Panc1 (cell line): ENCODE data around the gene FARS2. TPM values are rescaled to one million over a fixed set of nuclear protein-coding genes. Genes with fewer than 3 reads are reported as not detected.

ENCODE experiments used
- ATAC-seq: fragments of 200-7000 bp; cut with Tn5 transposase; 2 replicates; pipeline ENCODE4 v1.9.1; 2020; ENCODE audit warnings: mild to moderate bottlenecking, moderate library complexity
- BruUV-seq: library from RNA; stranded (reverse); fragments of 400-500 nt; replicated peaks from 2 replicates; lab custom pipeline; 2021; lab: Mats Ljungman, UMichigan
- CTCF ChIA-PET: fragments of 300-600 bp; sonication (Branson Sonifier 250); formaldehyde crosslinking; loops from one replicate; lab custom pipeline; 2022; ENCODE audit warnings: antibody characterized with exemption; lab: Charles Lee
- POLR2A ChIA-PET: fragments of 300-600 bp; sonication (Branson Sonifier 250); formaldehyde crosslinking; loops from one replicate; lab custom pipeline; 2022; ENCODE audit warnings: antibody characterized with exemption; lab: Charles Lee
- DNase-seq: peaks from one replicate; pipeline ENCODE4 v3.0.0-alpha.2; 2010; ENCODE audit warnings: low read depth, low spot score
- H3K27ac ChIP-seq: 2 replicates; pipeline ENCODE4 v1.5.1; 2011; ENCODE audit warnings: mild to moderate bottlenecking, low read length, inconsistent platforms
- H3K27me3 ChIP-seq: fragments of 200-500 bp; sonication (Bioruptor generic); 2 replicates; pipeline ENCODE4 v1.6.0; 2014; ENCODE audit warnings: low read length, inconsistent platforms; ENCODE audit not compliant: control insufficient read depth, insufficient read depth
- H3K36me3 ChIP-seq: fragments of 200-500 bp; sonication (Bioruptor generic); 2 replicates; pipeline ENCODE4 v1.5.1; 2014; ENCODE audit warnings: inconsistent platforms, mild to moderate bottlenecking, low read length, moderate library complexity; ENCODE audit not compliant: control insufficient read depth, insufficient read depth
- H3K4me1 ChIP-seq: 2 replicates; pipeline ENCODE4 v1.5.1; 2011; ENCODE audit warnings: inconsistent platforms, mild to moderate bottlenecking, low read length, moderate library complexity; ENCODE audit not compliant: control insufficient read depth, insufficient read depth
- H3K4me3 ChIP-seq, 2 experiments: 2 replicates each; pipeline ENCODE4 v1.5.1; 2011 to 2012; ENCODE audit warnings: low read depth in 2 of 2, low read length in 2 of 2, mild to moderate bottlenecking in 2 of 2, inconsistent platforms in 1 of 2, moderate library complexity in 1 of 2
- H3K9me3 ChIP-seq: fragments of 200-500 bp; sonication (Bioruptor generic); 2 replicates; pipeline ENCODE4 v1.5.1; 2014; ENCODE audit warnings: low read depth, mild to moderate bottlenecking, inconsistent platforms, low read length, moderate library complexity; ENCODE audit not compliant: control insufficient read depth, insufficient read depth
- CTCF ChIP-seq: fragments of 450-650 bp; IDR thresholded peaks from 2 replicates; pipeline ENCODE4 v1.5.1; 2017; ENCODE audit warnings: mild to moderate bottlenecking
- POLR2AphosphoS5 ChIP-seq: IDR thresholded peaks from 2 replicates; pipeline ENCODE4 v1.6.1; 2012; ENCODE audit warnings: mild to moderate bottlenecking, low read depth, low read length, moderate library complexity
- REST ChIP-seq, 2 experiments: IDR thresholded peaks; 2 replicates each; pipeline ENCODE4 v1.6.1; 2011 to 2012; ENCODE audit warnings: low read depth in 2 of 2, control low read depth in 1 of 2, low read length in 1 of 2, mild to moderate bottlenecking in 1 of 2, moderate library complexity in 1 of 2; ENCODE audit not compliant: insufficient read depth in 1 of 2
- SIN3A ChIP-seq: IDR thresholded peaks from 2 replicates; pipeline ENCODE4 v1.6.1; 2012; ENCODE audit warnings: low read depth, mild to moderate bottlenecking, low read length, moderate library complexity, borderline replicate concordance; ENCODE audit not compliant: insufficient read depth
- TCF7L2 ChIP-seq: IDR thresholded peaks from 2 replicates; pipeline ENCODE4 v1.6.1; 2011; ENCODE audit warnings: mild to moderate bottlenecking, low read depth, low read length, inconsistent platforms
- in situ Hi-C: cut with HindIII; loops from 2 replicates; pipeline ENCODE4 v1.10.0; 2016; ENCODE audit warnings: low sequenced_read_pairs, low pct_unique_long_range_greater_than_20kb
- intact Hi-C: fragments of 100-400 bp; cut with micrococcal nuclease; formaldehyde crosslinking; loops from one replicate; pipeline ENCODE4 v1.10.0; 2022; ENCODE audit not compliant: unreplicated experiment
- total RNA-seq: library from RNA; stranded (reverse); gene quantifications from one replicate; pipeline ENCODE4 v1.2.1, GENCODE V29; 2021; ENCODE audit not compliant: unreplicated experiment

FARS2 gene
- total RNA-seq, 1 experiment from 2014 or later, result 12.8 TPM

- ChIA-PET POLR2A (interaction anchor here (0.6 kb wide), 1 partner anchor 881 kb away, joined by 8 read pairs; no protein-coding TSS in a partner anchor), CTCF (no interaction called here)
- no peak for ATAC-seq
- no peaks in the 10 kb centered on the region for H3K36me3 ChIP-seq
- TF ChIP-seq TCF7L2 (no peak), REST (IDR thresholded peaks at IDR 0.05; ENCODE audit: insufficient read depth in 1 of 2, low read depth in 2 of 2, low read length in 1 of 2) (no peak), POLR2AphosphoS5 (no peak), CTCF (no peak), SIN3A (no peak)
- H3K27ac ChIP-seq, result no peak overlapping the region
- no peaks in the 10 kb centered on the region for H3K27me3 ChIP-seq
- no peak for DNase-seq
- BruUV-seq, result no TSS peak
- H3K4me3 ChIP-seq, result no peak overlapping the region
- H3K4me1 ChIP-seq, result no peaks in the 10 kb centered on the region
- H3K9me3 ChIP-seq, result no peaks in the 10 kb centered on the region
- intact Hi-C loops, result no loop called here
- in situ Hi-C loops, result no loop called here
These were observed 418.4 kb downstream of the FARS2 start for GRCh38 chr6:5679691-5680090.

- ChIA-PET POLR2A (interaction anchor here (0.6 kb wide), 1 partner anchor 881 kb away, joined by 8 read pairs; no protein-coding TSS in a partner anchor), CTCF (no interaction called here)
- no TSS peak for BruUV-seq
- intact Hi-C loops (no loop called here), in situ Hi-C loops (no loop called here)
- H3K27ac ChIP-seq, result no peak overlapping the region
- no peaks in the 10 kb centered on the region for H3K27me3 ChIP-seq
- no peaks in the 10 kb centered on the region for H3K4me1 ChIP-seq
- H3K36me3 ChIP-seq, result no peaks in the 10 kb centered on the region
- no peaks in the 10 kb centered on the region for H3K9me3 ChIP-seq
- DNase-seq (no peak), ATAC-seq (no peak)
- no peak overlapping the region for H3K4me3 ChIP-seq
- TF ChIP-seq CTCF (no peak), REST (IDR thresholded peaks at IDR 0.05; ENCODE audit: insufficient read depth in 1 of 2, low read depth in 2 of 2, low read length in 1 of 2) (no peak), SIN3A (no peak), TCF7L2 (no peak), POLR2AphosphoS5 (no peak)
These were observed 418.8 kb downstream of the FARS2 start for GRCh38 chr6:5680095-5680494.
